HK-2 (cell line): ENCODE results near the gene FBXO31.

Experiments used
- DNase-seq: peaks from one replicate; pipeline ENCODE4 v3.0.0-alpha.2; 2018; ENCODE audit not compliant: unreplicated experiment

FBXO31 gene, protein sequence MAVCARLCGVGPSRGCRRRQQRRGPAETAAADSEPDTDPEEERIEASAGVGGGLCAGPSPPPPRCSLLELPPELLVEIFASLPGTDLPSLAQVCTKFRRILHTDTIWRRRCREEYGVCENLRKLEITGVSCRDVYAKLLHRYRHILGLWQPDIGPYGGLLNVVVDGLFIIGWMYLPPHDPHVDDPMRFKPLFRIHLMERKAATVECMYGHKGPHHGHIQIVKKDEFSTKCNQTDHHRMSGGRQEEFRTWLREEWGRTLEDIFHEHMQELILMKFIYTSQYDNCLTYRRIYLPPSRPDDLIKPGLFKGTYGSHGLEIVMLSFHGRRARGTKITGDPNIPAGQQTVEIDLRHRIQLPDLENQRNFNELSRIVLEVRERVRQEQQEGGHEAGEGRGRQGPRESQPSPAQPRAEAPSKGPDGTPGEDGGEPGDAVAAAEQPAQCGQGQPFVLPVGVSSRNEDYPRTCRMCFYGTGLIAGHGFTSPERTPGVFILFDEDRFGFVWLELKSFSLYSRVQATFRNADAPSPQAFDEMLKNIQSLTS

DNA sequence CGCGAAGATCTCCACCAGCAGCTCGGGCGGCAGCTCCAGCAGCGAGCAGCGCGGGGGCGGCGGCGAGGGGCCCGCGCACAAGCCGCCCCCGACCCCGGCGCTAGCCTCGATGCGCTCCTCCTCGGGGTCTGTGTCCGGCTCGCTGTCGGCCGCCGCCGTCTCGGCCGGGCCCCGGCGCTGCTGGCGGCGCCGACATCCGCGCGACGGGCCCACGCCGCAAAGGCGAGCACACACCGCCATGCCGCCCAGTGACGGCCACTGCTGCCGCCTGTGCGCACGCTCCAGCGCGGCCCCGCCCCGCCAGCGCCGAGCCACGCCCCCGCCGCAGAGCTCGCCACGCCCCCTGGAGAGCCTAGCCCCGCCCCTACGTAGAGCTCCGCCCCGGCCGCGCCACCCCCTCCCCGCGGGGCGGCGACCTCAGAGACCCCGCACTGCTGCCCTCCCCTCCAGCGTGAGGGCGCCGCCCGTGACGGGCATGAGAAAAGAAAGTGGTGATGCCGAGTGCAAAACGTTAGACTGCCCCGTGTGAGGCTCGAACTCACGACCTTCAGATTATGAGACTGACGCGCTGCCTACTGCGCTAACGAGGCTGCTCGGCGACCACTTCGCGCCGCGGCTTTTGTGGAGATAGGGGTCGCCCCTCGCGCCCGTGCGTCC, at the start of gene FBXO31:
FBXO31 (minus strand) TSS at position 272 of the 657 bp plus-strand sequence; CDS start at position 240, 32 bp downstream.
- DNase-seq = peak; percentile 97

DNA sequence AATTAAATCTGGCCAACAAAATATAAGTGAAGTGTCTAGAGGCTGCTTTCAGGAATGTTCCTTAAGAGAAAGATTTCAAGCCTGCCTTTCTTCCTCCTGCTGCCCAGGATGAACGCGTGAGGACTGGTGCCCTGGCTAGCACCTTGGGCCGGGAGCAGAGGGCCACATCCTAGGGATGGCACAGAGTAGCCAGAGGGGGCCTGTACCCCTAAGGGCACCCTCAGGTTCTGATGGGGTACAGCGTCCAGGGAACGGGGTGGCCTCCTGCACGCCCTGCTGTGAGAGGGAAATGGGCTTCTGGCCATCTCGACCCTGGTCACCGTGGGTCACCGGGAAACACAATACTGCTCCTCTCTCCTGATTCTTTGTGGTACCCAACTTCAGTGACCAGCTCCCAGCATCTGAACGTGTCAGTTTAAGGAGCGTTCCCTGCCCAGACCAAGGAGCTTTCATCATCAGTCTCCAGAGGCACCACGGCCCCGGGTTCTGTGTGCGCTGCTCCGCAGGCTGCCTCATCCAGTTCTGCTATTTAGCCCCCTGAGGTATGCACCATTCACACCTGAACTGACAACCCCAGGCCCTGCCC, 48.8 kb upstream of the FBXO31 start:
- no peak for DNase-seq

DNA sequence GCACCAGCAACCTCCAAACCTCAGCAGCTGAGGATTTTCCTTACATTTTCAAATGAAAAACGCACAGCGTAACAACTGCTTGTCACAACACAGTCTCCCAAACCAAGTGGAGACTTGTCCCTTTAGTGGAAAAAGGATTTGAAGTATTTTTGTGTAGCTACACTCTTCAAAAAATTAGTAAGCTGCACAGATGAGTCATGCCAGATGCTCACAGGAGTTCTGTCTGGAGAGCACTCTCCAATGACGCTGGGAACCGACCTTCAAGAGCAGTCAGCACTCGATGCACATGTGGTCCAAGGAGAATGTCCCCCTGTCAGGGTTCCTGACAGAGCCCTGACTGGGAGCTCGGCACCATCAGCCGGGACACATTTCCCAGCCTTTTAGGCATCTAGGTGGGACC, 48.4 kb upstream of the FBXO31 start:
- DNase-seq = peak; percentile 11

DNA sequence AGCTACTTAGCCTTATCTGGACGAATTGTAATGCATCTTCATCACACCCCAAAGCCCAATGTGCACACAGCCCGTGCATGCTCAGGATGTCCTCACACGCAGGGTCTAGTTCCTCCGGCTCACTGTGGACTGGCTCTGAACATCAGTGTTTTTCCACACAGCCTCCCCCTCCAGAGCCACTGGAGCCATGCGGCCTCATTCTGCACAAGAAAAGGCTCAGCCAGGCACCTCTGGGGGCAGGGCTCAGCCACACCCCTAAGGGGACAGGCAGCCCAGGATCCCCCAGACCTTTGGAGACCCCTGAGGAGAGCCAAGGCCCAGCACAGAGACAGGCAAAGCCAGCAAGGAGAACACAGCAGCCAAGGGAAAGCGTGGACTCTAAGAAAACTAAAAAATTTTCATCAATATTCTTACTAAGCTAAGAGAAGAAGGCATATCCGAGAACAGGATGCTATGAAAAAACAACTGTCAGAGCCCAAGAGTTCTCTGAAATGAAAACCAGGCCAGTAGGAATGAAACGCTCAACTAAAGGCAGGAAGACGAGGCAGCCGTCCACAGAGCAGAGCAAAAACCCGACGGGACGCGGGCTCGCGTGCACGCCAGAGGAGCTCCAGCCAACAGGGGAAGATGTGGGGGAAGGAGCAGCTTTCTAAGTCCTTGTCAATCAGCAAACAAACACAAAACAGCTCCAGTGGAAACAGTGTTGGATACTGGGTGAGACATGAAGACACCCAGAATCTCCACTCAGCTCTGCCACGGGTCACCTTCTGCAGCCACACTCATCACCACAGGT, 43.0 kb upstream of the FBXO31 start:
- no peak for DNase-seq

DNA sequence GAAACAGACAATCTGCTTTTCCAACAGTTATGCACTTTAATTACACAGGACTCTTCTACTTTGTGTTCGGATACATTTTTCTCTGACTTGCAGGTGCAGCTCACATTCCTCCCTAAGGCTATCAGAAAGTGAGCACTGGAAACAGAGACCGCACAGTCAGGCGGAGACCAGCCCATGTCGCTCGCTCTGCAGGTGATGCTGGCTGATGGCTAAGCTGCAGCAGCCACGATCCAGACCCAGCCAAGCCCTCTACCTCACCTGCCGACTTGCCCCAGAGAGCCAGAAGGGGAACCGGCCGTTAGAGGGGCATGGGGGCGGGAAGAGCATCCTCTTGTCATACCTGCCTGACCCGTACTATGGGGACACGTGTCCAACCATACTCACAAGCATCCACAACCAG, 42.4 kb upstream of the FBXO31 start:
- no peak for DNase-seq

DNA sequence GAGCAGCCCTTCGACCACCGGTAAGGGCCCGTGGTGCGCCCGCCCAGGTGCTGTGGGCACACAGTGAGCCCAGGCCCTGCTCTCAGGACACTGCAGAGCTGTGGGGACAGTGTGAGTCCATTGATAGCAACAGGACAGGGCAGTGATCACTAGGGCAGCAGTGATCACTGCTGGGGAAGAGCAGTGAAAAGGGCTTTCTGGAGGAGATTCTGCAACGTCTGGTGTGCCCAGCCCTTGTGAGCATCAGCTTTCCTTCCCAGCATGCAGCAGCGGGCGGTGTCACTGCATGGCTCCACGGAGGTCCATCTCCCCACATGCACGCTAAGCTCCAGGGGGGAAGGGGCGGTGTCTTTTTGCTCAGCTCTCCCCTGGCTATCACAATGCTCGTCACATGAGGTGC, 40.7 kb upstream of the FBXO31 start:
- no peak for DNase-seq

DNA sequence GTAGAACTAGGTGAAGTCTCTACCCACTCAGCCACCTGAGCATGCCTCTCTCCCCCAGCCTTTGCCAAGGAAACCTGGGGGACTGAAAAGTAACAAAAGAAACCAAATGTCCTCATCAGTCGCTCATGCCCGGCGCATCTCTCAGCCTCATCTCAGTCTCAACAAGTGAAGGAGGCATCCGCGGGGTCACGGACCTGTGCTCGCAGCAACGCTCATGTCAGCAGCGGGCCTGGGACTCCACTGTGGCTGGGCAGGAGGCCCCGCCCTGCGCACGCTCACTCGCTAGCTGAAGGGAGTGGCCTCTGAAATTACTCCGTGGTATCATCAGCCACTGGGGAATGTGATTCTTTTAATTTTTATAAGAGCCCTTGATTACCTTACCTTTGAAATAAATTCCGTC, 39.9 kb upstream of the FBXO31 start:
- no peak for DNase-seq

DNA sequence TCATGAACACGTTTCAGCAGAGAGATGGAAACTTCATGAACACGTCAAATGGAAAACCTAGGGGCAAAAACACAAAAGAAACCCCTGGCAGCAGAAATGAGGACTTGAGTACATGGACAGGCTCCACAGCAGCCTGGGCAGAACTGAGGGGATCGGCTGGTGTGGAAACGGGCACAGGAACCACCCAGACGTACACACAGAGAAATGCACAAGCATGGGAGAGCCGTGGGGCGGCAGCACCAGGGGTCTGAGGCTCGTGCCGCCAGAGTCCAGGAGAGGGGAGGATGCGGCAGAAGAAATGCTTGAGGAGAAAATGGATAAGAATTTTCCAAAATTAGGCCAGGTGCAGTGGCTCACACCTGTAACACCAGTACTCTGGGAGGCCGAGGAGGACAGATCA, 38.5 kb upstream of the FBXO31 start:
- DNase-seq = no peak

DNA sequence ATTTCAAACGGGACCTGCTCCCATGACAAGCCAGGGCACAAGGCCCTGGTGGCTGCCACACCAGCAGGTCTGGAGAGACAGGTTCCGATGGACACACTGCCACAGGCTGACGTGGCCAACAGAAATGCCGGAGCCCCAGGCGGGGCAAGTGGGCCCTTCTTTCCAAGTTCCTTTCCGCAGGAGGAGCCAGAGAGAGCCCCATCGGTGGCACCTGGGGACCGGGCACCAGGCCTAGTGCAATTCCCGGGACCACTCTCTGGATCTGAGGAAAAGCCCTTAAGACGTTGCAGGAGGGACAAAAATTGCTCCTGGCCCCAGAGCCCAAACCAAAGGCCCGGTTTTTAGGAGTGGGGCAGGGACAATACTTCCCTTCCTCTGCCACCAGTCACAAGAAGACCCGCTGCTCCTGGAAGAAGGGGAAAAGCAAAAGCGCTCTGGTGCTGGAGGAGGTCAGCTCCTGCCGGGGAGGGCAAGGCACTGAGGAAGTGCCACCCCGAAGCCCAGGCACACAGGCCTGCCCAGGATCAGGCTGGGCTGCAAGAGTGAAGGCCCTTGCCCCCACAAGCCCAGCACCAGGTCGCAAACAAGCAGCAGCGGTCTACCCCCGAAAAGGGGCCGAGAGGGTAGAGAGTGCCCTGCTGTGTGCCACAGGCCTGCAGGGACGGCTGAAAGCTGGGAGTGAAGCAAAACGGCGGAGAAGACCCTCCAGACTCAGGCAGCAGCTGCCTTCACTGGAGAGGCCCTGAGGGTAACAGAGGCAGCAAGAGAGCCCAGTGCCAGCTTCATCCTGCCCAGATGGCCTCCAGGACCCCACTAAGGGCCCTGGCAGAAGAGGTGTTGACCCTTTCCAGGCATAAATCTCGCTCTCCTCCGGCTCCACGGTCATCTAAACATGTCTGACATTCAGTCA, 37.7 kb upstream of the FBXO31 start:
- no peak for DNase-seq

GRCh38 chr16:87420026-87421002, 36.7 kb upstream of the FBXO31 start:
- no peak for DNase-seq

DNA sequence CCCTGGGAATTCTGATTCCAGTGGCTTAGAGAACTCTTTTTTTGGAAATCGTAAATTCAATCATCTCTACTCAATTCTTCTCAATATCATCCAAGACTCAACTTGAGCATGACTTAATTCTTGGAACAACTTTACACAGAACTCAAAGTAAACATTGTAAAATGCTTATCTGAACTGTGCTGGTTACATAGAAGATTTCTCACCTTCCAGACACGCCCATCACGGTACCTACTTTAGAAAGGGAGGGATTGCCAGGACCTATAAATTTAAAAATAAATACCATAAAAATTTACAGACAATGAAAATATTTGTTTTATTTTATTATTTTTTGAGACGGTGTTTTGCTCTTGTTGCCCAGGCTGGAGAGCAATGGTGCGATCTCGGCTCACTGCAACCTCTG, 35.1 kb upstream of the FBXO31 start:
- DNase-seq = no peak

- no peak for DNase-seq
These were observed 34.6 kb upstream of the FBXO31 start for GRCh38 chr16:87418216-87418615.

DNA sequence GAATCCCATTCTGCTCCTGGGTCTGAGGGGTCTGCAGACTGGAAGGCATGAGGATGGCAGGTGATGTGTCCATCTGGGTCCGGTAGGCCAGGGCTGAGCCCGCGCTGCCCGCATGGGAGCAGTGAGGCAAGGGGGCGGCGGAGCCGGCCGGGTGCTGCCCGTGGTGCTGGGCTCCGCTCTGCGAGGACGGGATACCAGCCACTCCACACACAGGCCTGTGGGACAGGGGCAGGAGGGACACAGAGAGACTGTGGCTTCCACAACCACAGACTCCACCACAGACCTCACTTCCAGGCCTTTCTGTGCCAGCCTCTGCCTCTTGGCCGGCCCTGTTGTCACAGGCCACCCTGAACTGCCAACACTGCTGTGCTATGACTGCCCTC, 33.9 kb upstream of the FBXO31 start:
- DNase-seq = no peak

GRCh38 chr16:87416826-87417527, 33.4 kb upstream of the FBXO31 start:
- no peak for DNase-seq

DNA sequence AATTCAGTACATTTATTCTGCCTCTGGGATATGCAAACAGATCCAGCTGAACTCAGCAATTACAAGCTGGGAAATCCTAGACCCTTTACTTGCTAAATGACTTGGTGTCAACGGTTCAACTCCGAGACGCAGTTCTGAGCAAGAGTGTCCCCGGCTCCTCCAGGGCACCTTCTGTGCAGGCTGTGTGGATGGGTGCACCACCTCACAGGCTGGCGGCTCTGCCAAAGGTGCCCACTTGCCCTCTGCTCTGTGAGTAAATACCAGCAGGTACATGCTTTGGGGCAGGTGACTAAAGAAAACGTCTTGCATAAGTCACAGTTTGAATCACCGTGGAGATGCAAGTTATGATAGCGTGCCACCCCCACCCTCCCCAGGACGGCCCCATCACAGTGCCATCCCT, 31.9 kb upstream of the FBXO31 start:
- DNase-seq = no peak

GRCh38 chr16:87414251-87414680, 30.7 kb upstream of the FBXO31 start:
- DNase-seq = peak; percentile 57

DNA sequence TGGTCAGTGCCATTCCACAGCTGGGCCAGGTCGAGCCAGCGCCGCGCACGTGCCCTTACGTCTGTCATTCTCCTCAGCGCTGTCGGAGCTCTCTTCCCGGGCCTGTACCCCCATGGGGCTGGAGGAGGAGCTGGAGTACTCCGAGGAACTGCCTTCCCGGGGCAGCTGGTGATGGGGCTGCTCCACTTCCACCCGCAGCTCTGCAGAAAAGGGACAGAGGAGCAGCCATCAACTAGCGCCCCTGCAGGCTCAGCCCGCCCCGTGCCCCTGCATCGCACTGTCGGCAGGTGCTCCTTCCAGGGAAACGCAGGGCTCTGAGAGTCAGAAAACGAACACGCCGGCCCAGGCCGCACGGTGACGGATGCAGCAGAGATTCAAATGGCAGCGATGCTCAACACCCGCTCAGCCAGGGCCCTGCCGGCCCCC, 29.4 kb upstream of the FBXO31 start:
- DNase-seq = no peak

DNA sequence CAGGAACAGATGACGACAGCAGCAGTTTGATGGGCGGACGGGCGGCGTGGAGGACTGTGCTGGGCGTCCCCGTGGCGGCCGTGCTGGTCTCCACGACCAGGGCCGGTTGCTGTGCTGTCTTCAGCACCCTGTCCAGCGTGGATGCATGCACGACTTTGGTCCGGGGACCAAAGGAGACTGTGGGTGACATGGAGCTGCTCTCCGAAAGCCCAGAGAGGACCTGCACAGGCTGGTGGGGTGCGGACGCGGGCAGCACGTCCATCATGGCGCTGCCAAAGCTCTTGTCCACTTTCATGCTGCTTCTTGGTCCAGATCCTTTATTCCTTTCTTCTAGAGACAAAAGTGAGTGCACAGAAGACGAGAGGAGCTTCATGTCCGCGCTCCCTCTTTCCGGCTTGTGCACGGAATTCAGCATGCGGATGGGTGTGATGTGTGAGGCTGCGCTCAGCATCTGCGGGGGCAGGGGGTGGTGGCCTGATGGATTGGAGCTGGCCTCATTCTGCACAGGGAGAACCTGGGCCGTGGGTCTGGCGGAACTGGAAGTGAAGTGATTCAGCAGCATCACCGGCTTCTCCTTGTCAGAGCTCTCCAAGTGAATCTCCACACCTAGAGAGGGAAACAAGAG, 28.9 kb upstream of the FBXO31 start:
- DNase-seq = no peak
